Muscle layer of colon (tissue), 2 donors: ENCODE results near the gene MEFV.

ENCODE experiments used
- H3K27ac ChIP-seq: one replicate; pipeline ENCODE4 v1.7.0; 2013; ENCODE audit warnings: low read depth, mild to moderate bottlenecking, low read length, moderate library complexity
- H3K27me3 ChIP-seq, 2 donors: one replicate each; pipeline ENCODE4 v1.7.0; 2013; ENCODE audit warnings: low read length in 2 of 2, mild to moderate bottlenecking in 2 of 2; ENCODE audit not compliant: insufficient read depth in 2 of 2, control insufficient read depth in 1 of 2
- H3K36me3 ChIP-seq: one replicate; pipeline ENCODE4 v1.7.0; 2013; ENCODE audit warnings: mild to moderate bottlenecking, low read length; ENCODE audit not compliant: insufficient read depth
- H3K4me1 ChIP-seq: one replicate; pipeline ENCODE4 v1.7.0; 2013; ENCODE audit warnings: mild to moderate bottlenecking, low read length; ENCODE audit not compliant: insufficient read depth
- H3K4me3 ChIP-seq, 2 donors: one replicate each; pipeline ENCODE4 v1.7.0; 2013; ENCODE audit warnings: low read length in 2 of 2, low read depth in 1 of 2, mild to moderate bottlenecking in 1 of 2, moderate library complexity in 1 of 2
- H3K9ac ChIP-seq: one replicate; pipeline ENCODE4 v1.7.0; 2013; ENCODE audit warnings: low read length
- H3K9me3 ChIP-seq: one replicate; pipeline ENCODE4 v1.7.0; 2013; ENCODE audit warnings: mild to moderate bottlenecking, low read length
- donor health status: abdominal sarcoma.
- donor health status: Adenocarcinoma of cecum.

The MEFV gene

GRCh38 chr16:3243882-3244281 lies 12.6 kb downstream of the MEFV start:
- Histone ChIP-seq H3K27ac (no peak overlapping the region), H3K4me1 (no peaks in the 10 kb centered on the region), H3K4me3 (no peak overlapping the region), H3K27me3 (no peaks in the 10 kb centered on the region), H3K36me3 (no peaks in the 10 kb centered on the region), H3K9me3 (no peaks in the 10 kb centered on the region), H3K9ac (no peak overlapping the region)

DNA sequence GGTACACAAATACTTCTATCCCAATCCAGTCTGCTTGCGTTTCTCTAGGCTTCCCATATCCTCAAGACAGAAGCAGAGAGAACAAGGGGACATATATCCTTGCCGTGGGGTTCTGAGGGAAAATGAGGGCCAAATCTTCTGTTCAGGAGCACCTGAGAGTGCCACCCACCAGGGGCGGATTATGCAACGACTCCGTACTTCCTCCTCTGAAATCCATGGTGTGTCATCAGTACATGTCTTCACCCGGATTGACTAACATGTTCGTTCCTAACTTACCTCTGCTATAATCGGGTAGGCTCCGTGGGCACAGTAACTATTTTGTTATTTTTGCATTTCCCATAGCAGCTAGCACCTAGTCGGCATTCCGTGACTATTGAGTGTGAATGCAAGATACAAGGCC lies 13.7 kb downstream of the MEFV start:
- Histone ChIP-seq H3K9me3 (no peaks in the 10 kb centered on the region), H3K36me3 (no peaks in the 10 kb centered on the region), H3K27ac (no peak overlapping the region), H3K27me3 (no peaks in the 10 kb centered on the region), H3K9ac (no peak overlapping the region), H3K4me3 (no peak overlapping the region), H3K4me1 (no peaks in the 10 kb centered on the region)

DNA sequence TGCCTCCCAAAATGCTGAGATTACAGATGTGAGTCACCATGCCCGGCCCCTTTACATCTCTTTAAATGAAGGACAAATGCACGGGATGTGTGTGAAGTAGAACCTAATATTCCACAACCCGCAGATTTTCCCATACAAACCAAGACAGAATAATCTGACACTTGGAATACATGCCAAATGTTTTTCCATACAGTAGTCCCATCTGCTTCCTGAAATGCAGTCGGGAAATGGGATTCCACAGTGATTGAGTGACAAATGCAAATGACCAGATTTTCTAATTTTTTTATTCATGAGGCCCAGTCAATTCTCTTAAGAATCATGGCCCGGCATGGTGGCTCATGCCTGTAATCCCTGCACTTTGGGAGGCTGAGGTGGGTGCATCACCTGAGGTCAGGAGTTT lies 14.7 kb downstream of the MEFV start:
- no peaks in the 10 kb centered on the region for H3K4me1 ChIP-seq
- no peak overlapping the region for H3K9ac ChIP-seq
- no peak overlapping the region for H3K27ac ChIP-seq
- no peak overlapping the region for H3K4me3 ChIP-seq
- H3K27me3 ChIP-seq, result no peaks in the 10 kb centered on the region
- no peaks in the 10 kb centered on the region for H3K36me3 ChIP-seq
- no peaks in the 10 kb centered on the region for H3K9me3 ChIP-seq

- H3K4me3 ChIP-seq, result no peak overlapping the region
- H3K9ac ChIP-seq, result no peak overlapping the region
- peaks cover 12% of the 10 kb centered on the region for H3K4me1 ChIP-seq
- no peaks in the 10 kb centered on the region for H3K9me3 ChIP-seq
- H3K27ac ChIP-seq, result no peak overlapping the region
- H3K36me3 ChIP-seq, result peaks cover 17% of the 10 kb centered on the region
- no peaks in the 10 kb centered on the region for H3K27me3 ChIP-seq
Observed at GRCh38 chr16:3235856-3236669, 20.4 kb downstream of the MEFV start.

DNA sequence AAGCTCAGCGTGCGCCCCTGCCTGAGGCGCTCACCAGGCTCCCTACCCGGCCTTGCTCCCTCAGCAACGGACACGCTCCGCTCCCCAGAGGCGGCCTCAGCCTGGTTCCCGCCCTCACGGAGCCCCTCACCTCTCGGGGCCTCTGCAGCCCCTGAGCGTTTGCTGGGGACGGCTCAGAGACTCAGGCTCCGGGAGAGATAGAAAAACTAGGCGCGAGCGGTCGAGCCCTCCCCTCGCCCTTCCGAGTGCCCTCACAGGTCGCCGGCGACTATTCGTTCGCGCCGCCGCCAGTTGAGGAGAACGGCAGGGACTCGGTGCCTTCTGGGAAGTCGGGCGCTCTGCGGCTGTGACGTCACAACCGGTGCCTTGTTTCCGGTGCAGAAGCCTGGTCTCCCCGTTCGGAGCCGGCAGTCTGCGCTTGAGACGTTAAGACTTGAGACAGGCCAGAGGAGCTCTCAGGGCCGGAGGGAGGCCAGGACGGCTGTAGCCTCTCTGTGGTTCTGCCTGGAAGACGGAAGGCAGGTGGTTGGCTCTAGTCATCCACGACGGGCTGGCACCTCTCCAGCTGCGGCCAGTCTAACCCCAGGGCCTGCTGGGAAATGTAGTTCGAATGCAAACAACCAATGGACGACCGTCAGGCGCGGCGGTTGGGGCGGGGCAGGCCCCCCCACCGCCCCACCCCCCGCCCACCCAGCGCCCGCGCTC lies 21.4 kb downstream of the MEFV start, which contains the start of gene ZNF200:
Gene ZNF200 (minus strand): TSS at position 302 of the 705 bp plus-strand sequence. CDS start 1,403 bp downstream, outside the sequence.
- Histone ChIP-seq H3K9me3 (no peaks in the 10 kb centered on the region), H3K9ac (peak within 1 kb of the TSS; percentile 72), H3K27ac (peak within 1 kb of the TSS; percentile 84), H3K4me1 (peaks cover 12% of the 10 kb centered on the region), H3K4me3 (peak within 1 kb of the TSS; percentile 76 to 95), H3K36me3 (peaks cover 27% of the 10 kb centered on the region), H3K27me3 (no peaks in the 10 kb centered on the region)

GRCh38 chr16:3234543-3234856 lies 21.9 kb downstream of the MEFV start:
- peaks cover 28% of the 10 kb centered on the region for H3K36me3 ChIP-seq
- peaks cover 12% of the 10 kb centered on the region for H3K4me1 ChIP-seq
- peak overlapping the region; percentile 76 to 95 for H3K4me3 ChIP-seq
- no peaks in the 10 kb centered on the region for H3K9me3 ChIP-seq
- H3K27ac ChIP-seq, result peak overlapping the region; percentile 84
- H3K9ac ChIP-seq, result peak overlapping the region; percentile 72
- no peaks in the 10 kb centered on the region for H3K27me3 ChIP-seq

DNA sequence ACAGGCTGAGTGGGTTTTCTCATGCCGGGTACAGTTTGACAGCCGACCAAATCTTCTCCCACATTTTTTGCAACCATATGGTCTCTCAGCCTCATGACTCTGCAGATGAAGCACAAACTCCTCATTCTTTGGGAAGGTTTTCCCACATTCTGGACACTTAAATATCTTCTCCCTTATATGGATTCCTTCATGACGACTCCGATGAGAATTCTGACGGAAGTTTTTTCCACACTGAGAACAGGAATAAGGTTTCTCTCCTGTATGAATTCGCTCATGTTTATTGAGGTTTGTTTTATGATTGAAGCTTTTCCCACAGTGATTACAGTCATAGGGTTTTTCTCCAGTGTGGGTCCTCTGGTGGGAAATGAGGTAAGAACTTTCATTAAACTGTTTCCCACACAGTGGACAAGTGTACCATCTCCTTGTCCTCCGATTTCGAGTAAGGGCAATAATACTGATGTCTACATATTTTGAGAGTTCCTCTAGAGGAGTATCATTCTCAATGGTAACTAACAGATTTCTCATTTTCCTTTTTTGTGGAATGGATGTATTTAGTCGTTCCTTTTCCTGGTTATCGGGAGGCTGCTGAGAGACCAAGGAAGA lies 32.4 kb downstream of the MEFV start:
- Histone ChIP-seq H3K9me3 (peaks cover 40% of the 10 kb centered on the region), H3K4me1 (no peaks in the 10 kb centered on the region), H3K9ac (no peak overlapping the region), H3K36me3 (peaks cover 42% of the 10 kb centered on the region), H3K4me3 (peak overlapping the region; percentile 10 to 12), H3K27ac (no peak overlapping the region), H3K27me3 (no peaks in the 10 kb centered on the region)

- H3K9ac ChIP-seq, result no peak overlapping the region
- no peak overlapping the region for H3K4me3 ChIP-seq
- peaks cover 39% of the 10 kb centered on the region for H3K9me3 ChIP-seq
- no peaks in the 10 kb centered on the region for H3K4me1 ChIP-seq
- H3K36me3 ChIP-seq, result peaks cover 22% of the 10 kb centered on the region
- no peaks in the 10 kb centered on the region for H3K27me3 ChIP-seq
- H3K27ac ChIP-seq, result no peak overlapping the region
Observed at GRCh38 chr16:3220839-3221238, 35.6 kb downstream of the MEFV start.

DNA sequence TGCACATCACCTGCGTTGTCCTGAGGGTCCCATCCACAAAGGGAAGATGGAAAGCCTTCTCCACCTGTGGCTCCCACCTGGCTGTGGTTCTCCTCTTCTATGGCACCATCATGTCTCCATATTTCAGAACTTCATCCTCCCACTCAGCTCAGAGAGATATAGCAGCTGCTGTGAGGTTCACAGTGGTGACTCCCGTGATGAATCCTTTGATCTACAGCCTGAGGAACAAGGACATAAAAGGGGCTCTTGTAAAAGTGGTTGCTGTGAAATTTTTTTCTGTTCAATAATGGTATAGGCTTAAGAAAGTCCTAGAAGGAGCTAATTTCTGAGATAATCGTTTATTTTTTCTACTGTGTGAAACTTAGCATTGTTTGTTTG lies 40.2 kb downstream of the MEFV start:
- no peaks in the 10 kb centered on the region for H3K36me3 ChIP-seq
- no peaks in the 10 kb centered on the region for H3K27me3 ChIP-seq
- H3K4me1 ChIP-seq, result no peaks in the 10 kb centered on the region
- no peak overlapping the region for H3K9ac ChIP-seq
- H3K27ac ChIP-seq, result no peak overlapping the region
- no peaks in the 10 kb centered on the region for H3K9me3 ChIP-seq
- no peak overlapping the region for H3K4me3 ChIP-seq

- Histone ChIP-seq H3K4me1 (no peaks in the 10 kb centered on the region), H3K27ac (no peak overlapping the region), H3K36me3 (no peaks in the 10 kb centered on the region), H3K27me3 (no peaks in the 10 kb centered on the region), H3K9ac (no peak overlapping the region), H3K9me3 (no peaks in the 10 kb centered on the region), H3K4me3 (no peak overlapping the region)
Observed at GRCh38 chr16:3215601-3216262, 40.7 kb downstream of the MEFV start.

DNA sequence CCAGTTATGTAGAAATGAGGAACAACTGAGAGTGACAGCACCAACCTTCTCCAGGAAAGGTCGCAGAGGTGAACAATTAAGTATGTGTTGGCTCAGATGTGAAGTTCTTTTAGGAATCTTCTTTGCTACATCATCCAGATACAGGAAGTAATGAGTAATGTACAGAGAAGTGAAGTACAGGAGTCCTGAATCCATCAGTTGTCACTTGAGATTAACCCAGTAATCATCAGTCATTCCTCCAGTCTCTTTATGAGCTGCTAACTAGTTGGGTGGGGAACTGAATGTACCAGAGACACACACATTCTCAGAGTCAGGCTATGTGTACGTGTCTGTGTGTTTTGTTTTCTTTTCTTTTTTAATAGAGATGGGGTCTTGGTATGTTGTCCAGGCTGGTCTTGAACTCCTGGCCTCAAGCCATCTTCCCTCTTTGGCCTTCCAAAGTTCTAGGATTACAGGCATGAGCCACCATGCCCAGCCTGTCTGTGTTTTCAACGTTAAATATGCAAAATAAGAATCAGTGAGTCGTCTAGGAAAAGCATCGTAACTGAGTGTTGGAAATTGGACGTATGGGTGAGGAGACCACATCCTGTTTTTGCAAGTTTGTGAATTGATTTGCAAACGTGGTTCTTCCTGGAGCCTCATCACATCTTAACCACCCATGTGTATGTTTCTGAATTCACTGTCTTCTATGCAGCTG lies 41.4 kb downstream of the MEFV start:
- Histone ChIP-seq H3K9ac (no peak overlapping the region), H3K27ac (no peak overlapping the region), H3K27me3 (no peaks in the 10 kb centered on the region), H3K9me3 (no peaks in the 10 kb centered on the region), H3K36me3 (no peaks in the 10 kb centered on the region), H3K4me1 (no peaks in the 10 kb centered on the region), H3K4me3 (no peak overlapping the region)
